Subcutaneous preadipocyte (primary cell): ENCODE results near the gene HNRNPA2B1. TPM values are rescaled to one million over a fixed set of nuclear protein-coding genes. Genes with fewer than 3 reads are reported as not detected.

ENCODE experiments used
- total RNA-seq: library from RNA; depleted of rRNA; stranded (reverse); fragments of >200 nt; gene quantifications from 2 replicates; pipeline ENCODE4 v1.2.3, GENCODE V29; 2012

HNRNPA2B1 gene
- 111 and 132 TPM in 2 replicates for total RNA-seq

DNA sequence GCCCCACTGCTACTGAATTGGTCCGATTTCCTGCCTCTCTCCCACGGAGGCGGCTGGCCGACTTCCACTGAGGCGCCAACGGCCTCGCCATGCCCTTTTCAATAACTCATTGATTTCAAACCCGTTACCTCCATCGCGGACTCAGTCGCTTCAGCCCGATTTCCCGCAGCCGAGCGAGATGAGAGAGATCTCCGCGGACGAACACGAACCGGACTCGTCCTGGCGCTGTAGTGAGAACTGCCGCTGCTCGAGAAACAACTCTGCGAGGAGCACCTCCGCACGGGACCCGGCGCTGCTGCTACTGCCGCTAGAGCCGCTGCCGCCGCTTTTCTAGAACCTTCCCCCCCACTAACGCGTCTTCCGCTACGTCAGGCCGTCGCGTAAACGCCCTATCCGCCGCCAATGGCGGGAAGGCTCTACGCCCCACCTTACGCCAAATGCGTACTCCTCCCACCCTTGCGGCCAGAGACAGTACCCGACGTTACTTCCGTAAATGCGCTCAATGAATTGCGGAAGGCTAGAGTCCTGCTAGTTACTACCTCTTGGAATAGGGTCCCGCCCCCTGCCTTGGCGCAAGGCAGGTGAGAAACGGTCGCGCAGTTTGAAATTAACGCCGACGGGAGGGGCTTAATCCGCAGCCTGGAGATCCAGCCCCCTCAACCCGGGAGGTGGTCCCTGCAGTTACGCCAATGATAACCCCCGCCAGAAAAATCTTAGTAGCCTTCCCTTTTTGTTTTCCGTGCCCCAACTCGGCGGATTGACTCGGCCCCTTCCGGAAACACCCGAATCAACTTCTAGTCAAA lies at the start of gene HNRNPA2B1:
TSS of gene HNRNPA2B1 (minus strand) at position 303 of the 803 bp plus-strand sequence. CDS start at position 134, 169 bp downstream.

DNA sequence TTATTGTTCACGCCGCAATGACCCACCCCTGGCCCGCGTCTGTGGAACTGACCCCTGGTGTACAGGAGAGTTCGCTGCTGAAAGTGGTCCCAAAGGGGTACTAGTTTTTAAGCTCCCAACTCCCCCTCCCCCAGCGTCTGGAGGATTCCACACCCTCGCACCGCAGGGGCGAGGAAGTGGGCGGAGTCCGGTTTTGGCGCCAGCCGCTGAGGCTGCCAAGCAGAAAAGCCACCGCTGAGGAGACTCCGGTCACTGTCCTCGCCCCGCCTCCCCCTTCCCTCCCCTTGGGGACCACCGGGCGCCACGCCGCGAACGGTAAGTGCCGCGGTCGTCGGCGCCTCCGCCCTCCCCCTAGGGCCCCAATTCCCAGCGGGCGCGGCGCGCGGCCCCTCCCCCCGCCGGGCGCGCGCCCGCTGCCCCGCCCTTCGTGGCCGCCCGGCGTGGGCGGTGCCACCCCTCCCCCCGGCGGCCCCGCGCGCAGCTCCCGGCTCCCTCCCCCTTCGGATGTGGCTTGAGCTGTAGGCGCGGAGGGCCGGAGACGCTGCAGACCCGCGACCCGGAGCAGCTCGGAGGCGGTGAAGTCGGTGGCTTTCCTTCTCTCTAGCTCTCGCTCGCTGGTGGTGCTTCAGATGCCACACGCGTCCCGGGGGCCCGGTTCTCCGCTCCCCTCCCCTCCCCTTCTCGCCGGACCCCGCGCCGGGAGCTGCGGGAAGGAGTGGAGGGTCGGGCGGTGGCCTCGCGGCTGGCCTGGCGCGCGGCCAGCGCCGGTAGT lies 887 bp upstream of the HNRNPA2B1 start, which contains the start of gene CBX3:
TSS of gene CBX3 (plus strand) at position 499 of the 772 bp plus-strand sequence. CDS start 1,254 bp downstream, outside the sequence.

DNA sequence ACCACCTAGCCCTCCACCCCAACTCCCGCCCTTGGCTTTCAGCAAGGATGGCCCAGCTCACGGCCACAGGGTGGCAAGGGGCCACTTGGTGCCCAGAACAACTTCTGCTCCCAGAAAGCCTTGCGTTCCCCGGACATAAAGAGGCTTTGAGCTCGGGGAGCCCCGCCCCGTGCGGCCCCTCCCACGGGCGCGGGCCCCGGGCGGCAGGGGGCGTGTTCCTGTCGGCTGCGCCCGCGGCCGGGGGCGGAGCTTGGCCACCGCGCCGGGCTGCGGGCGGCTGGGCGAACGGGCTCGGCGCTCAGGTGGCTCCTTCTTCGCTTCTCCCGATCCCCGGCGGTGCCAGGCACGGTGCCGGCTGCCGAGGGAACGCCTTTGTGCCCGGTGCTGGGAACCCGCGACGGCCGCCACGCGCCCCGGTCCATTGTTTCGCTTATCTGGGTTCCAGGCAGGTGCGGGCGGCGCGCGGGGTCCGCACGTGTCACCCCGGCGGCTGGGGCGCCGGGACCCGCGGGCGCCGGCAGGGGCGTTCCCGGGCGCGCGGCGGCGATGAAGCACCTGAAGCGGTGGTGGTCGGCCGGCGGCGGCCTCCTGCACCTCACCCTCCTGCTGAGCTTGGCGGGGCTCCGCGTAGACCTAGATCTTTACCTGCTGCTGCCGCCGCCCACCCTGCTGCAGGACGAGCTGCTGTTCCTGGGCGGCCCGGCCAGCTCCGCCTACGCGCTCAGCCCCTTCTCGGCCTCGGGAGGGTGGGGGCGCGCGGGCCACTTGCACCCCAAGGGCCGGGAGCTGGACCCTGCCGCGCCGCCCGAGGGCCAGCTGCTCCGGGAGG lies 48.4 kb downstream of the HNRNPA2B1 start, which contains the start of gene NFE2L3:
TSS of gene NFE2L3 (plus strand) at position 246 of the 829 bp plus-strand sequence. CDS start at position 547, 301 bp downstream.

Other genes with a start within 250 kb of the HNRNPA2B1 start
- gene NFE2L3, start 48.5 kb downstream of the HNRNPA2B1 start, total RNA-seq = 1.8 TPM in 1 of 2 replicates, not detected in the other
- 110 and 125 TPM in 2 replicates for gene CBX3, start 999 bp upstream of the HNRNPA2B1 start, total RNA-seq
- gene SNX10, start 91.1 kb upstream of the HNRNPA2B1 start, total RNA-seq = 0.20 and 2.2 TPM in 2 replicates